Mesothelial cell of epicardium (in vitro differentiated cells): ENCODE data around the gene FASLG. TPM values are rescaled to one million over a fixed set of nuclear protein-coding genes. Genes with fewer than 3 reads are reported as not detected.

Experiments
- DNase-seq, 2 experiments: peaks; one replicate each; pipeline ENCODE4 v3.0.0; 2021; ENCODE audit warnings: low spot score in 2 of 2; ENCODE audit not compliant: unreplicated experiment in 2 of 2
- H3K27ac Mint-ChIP-seq: 2 replicates; pipeline ENCODE4 v1.8.0; 2021; ENCODE audit warnings: mixed read lengths
- H3K27me3 Mint-ChIP-seq: 2 replicates; pipeline ENCODE4 v1.8.0; 2021; ENCODE audit warnings: low read depth, mixed read lengths
- H3K36me3 Mint-ChIP-seq: 2 replicates; pipeline ENCODE4 v1.8.0; 2021; ENCODE audit warnings: mixed read lengths
- H3K4me1 Mint-ChIP-seq: 2 replicates; pipeline ENCODE4 v1.8.0; 2021; ENCODE audit warnings: mixed read lengths
- H3K4me3 Mint-ChIP-seq: 2 replicates; pipeline ENCODE4 v1.8.0; 2021; ENCODE audit warnings: mild to moderate bottlenecking, moderate library complexity, mixed read lengths
- H3K9me3 Mint-ChIP-seq: 2 replicates; pipeline ENCODE4 v1.8.0; 2021; ENCODE audit warnings: mixed read lengths
- total RNA-seq: library from RNA; stranded (reverse); gene quantifications from 3 replicates; pipeline ENCODE4 v1.2.1, GENCODE V29; 2021
- TF ChIP-seq, protein P1 (sequence below): fragments of 200-600 bp; sonication (generic); IDR thresholded peaks from one replicate; pipeline ENCODE4 v1.5.0; 2021; ENCODE audit warnings: antibody characterized with exemption; ENCODE audit not compliant: unreplicated experiment

FASLG gene
- total RNA-seq, 1 donor from 2014 or later = not detected

DNA sequence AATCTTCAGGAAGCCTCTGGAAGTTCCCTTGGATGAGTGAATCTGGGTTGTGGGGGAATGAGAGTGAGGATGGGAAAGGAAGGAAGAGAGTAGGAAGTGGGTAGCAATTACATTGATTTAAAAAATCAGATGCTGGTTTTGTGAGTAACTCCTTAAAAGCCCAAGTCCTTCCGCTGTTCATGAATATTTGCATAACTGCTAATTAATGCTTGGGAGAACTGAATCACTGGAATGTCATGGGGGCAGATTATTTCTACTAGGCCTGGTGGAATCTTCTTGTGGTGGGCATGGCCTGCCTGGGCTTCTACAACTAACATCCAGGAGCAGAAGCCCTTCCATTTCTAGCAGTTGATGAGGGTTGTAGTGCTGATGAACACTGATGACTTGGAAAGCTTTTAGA, 52.7 kb downstream of the FASLG start:
- TF ChIP-seq, protein P1, sequence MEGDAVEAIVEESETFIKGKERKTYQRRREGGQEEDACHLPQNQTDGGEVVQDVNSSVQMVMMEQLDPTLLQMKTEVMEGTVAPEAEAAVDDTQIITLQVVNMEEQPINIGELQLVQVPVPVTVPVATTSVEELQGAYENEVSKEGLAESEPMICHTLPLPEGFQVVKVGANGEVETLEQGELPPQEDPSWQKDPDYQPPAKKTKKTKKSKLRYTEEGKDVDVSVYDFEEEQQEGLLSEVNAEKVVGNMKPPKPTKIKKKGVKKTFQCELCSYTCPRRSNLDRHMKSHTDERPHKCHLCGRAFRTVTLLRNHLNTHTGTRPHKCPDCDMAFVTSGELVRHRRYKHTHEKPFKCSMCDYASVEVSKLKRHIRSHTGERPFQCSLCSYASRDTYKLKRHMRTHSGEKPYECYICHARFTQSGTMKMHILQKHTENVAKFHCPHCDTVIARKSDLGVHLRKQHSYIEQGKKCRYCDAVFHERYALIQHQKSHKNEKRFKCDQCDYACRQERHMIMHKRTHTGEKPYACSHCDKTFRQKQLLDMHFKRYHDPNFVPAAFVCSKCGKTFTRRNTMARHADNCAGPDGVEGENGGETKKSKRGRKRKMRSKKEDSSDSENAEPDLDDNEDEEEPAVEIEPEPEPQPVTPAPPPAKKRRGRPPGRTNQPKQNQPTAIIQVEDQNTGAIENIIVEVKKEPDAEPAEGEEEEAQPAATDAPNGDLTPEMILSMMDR = no peak
- DNase-seq = no peak

DNA sequence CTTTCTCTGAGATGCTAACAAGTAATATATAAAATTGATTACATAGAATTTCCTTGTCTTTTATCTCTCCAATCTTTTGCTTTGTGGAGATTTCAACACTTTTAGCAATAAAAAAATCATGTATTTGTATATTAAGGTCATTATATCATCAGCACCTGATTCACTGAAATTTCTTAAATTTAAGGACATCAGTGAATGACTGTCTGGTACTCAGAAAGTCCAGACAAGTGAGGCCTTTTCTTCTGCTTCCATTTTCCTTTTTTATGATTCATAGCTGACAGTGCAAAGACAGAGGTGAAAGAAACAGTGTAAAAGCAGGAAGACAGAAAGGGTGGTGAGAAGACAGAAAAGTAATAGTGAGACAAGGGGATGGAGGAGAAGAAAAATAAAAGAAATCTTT, 54.6 kb downstream of the FASLG start:
- H3K4me3 Mint-ChIP-seq = no peak overlapping the region
- peaks cover 54% of the 10 kb centered on the region for H3K4me1 Mint-ChIP-seq
- no peaks in the 10 kb centered on the region for H3K9me3 Mint-ChIP-seq
- no peaks in the 10 kb centered on the region for H3K36me3 Mint-ChIP-seq
- no peak for DNase-seq
- no peak overlapping the region for H3K27ac Mint-ChIP-seq
- TF ChIP-seq, protein P1 = no peak
- H3K27me3 Mint-ChIP-seq = no peaks in the 10 kb centered on the region

More for the DNA sequence above, 52.7 kb downstream of the FASLG start:
- Mint-ChIP-seq H3K27ac (no peak overlapping the region), H3K4me1 (peaks cover 48% of the 10 kb centered on the region), H3K27me3 (no peaks in the 10 kb centered on the region), H3K9me3 (no peaks in the 10 kb centered on the region), H3K36me3 (no peaks in the 10 kb centered on the region), H3K4me3 (no peak overlapping the region)

Other genes starting within 250 kb of the FASLG start
- gene C1orf105, start 238.4 kb upstream of the FASLG start, total RNA-seq = 0.57 to 0.95 TPM in 2 of 3 replicates, not detected in the other
- 31.9 to 33.9 TPM (median 33.3 TPM) in 3 replicates for gene PIGC, start 215.0 kb upstream of the FASLG start, total RNA-seq
- gene SUCO, start 126.0 kb upstream of the FASLG start, total RNA-seq = 119 to 122 TPM (median 120 TPM) in 3 replicates